Sigmoid colon (tissue), 7 donors: Measurements from ENCODE around the gene CSRP1. TPM values are rescaled to one million over a fixed set of nuclear protein-coding genes. Genes with fewer than 3 reads are reported as not detected.

Experiments
- DNase-seq: peaks from one replicate; pipeline ENCODE4 v3.0.0-alpha.2; 2019
- H3K27ac ChIP-seq, 4 donors: fragments of 200-600 bp; sonication (generic); one replicate each; pipeline ENCODE4 v1.5.1; 2016 to 2019; ENCODE audit warnings: mild to moderate bottlenecking in 1 of 4
- H3K27me3 ChIP-seq, 3 donors: fragments of 200-600 bp; sonication (generic); one replicate each; pipeline ENCODE4 v1.5.1; 2019; ENCODE audit warnings: mild to moderate bottlenecking in 1 of 3
- H3K36me3 ChIP-seq, 4 donors: fragments of 200-600 bp; sonication (generic); one replicate each; pipeline ENCODE4 v1.5.1; 2016 to 2019
- H3K4me1 ChIP-seq, 4 donors: fragments of 200-600 bp; sonication (generic); one replicate each; pipeline ENCODE4 v1.5.1; 2017 to 2019
- H3K4me3 ChIP-seq, 4 donors: fragments of 200-600 bp; sonication (generic); one replicate each; pipeline ENCODE4 v1.5.1; 2017 to 2019; ENCODE audit warnings: mild to moderate bottlenecking in 2 of 4, moderate library complexity in 1 of 4
- H3K9me3 ChIP-seq, 4 donors: fragments of 200-600 bp in 3 of 4; sonication (generic) in 3 of 4; one replicate each; pipeline versions ENCODE4 v1.5.1 to v1.6.1; 2013 to 2019
- EP300 ChIP-seq, 4 donors: sonication (generic); formaldehyde crosslinking; IDR thresholded peaks; one replicate each; pipeline ENCODE4 v1.6.1; 2017; ENCODE audit warnings: antibody characterized with exemption in 4 of 4
- POLR2A ChIP-seq, 2 donors: fragments of 450-650 bp; IDR thresholded peaks; one replicate each; pipeline ENCODE4 v1.6.1; 2016; ENCODE audit warnings: antibody characterized with exemption in 2 of 2, mild to moderate bottlenecking in 2 of 2, moderate library complexity in 2 of 2
- POLR2AphosphoS5 ChIP-seq, 4 donors: sonication (generic); formaldehyde crosslinking; IDR thresholded peaks; one replicate each; pipeline ENCODE4 v1.6.1; 2017; ENCODE audit warnings: antibody characterized with exemption in 4 of 4
- WGBS, 2 donors: extraction: QIAGEN DNeasy Blood & Tissue Kit; methylation state at CpG; one replicate each; pipeline ENCODE4 v1.1.7; 2013; 5-methylcytosine and 5-hydroxymethylcytosine counted together
- intact Hi-C: fragments of 100-400 bp; cut with DNase I; formaldehyde crosslinking; loops from one replicate; pipeline ENCODE4 v1.15.1; 2023
- polyA plus RNA-seq, 3 donors: library from polyadenylated mRNA; stranded (reverse); fragments of 200-250 nt; gene quantifications; one replicate each; pipeline ENCODE4 v1.2.3, GENCODE V29; 2013
- total RNA-seq, 4 donors: library from RNA; depleted of rRNA; stranded (reverse); fragments of >200 nt; gene quantifications; one replicate each; pipeline ENCODE4 v1.1.0, GENCODE V29; 2016
- TF ChIP-seq, protein P1 (sequence below), 4 experiments: fragments of 450-650 bp in 3 of 4; fragments of 200-600 bp in 1 of 4; IDR thresholded peaks; one replicate each; pipeline ENCODE4 v1.5.1; 2016 to 2019; ENCODE audit warnings: antibody characterized with exemption in 4 of 4, mild to moderate bottlenecking in 3 of 4, moderate library complexity in 2 of 4
- donor health status: healthy with polysubstance abuse.
- donor health status: Bipolar disorder and iron deficiency.
- donor health status: healthy.

CSRP1 gene
- total and polyA plus RNA-seq, 7 donors = 189 to 8,467 (median 4,737) TPM

GRCh38 chr1:201434266-201434665, 72.7 kb downstream of the CSRP1 start:
- H3K4me1 ChIP-seq = peaks cover 0 to 12% (median 7%) of the 10 kb centered on the region in 4 donors
- peaks cover 0 to 2% (median 0%) of the 10 kb centered on the region in 3 donors for H3K27me3 ChIP-seq
- no peak overlapping the region for H3K4me3 ChIP-seq
- WGBS, 2 donors = 73 to 95% methylated on average over 3 of the region's 3 CpGs
- H3K36me3 ChIP-seq = no peaks in the 10 kb centered on the region
- TF ChIP-seq, protein P1, sequence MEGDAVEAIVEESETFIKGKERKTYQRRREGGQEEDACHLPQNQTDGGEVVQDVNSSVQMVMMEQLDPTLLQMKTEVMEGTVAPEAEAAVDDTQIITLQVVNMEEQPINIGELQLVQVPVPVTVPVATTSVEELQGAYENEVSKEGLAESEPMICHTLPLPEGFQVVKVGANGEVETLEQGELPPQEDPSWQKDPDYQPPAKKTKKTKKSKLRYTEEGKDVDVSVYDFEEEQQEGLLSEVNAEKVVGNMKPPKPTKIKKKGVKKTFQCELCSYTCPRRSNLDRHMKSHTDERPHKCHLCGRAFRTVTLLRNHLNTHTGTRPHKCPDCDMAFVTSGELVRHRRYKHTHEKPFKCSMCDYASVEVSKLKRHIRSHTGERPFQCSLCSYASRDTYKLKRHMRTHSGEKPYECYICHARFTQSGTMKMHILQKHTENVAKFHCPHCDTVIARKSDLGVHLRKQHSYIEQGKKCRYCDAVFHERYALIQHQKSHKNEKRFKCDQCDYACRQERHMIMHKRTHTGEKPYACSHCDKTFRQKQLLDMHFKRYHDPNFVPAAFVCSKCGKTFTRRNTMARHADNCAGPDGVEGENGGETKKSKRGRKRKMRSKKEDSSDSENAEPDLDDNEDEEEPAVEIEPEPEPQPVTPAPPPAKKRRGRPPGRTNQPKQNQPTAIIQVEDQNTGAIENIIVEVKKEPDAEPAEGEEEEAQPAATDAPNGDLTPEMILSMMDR (IDR thresholded peaks at IDR 0.05) = no peak
- TF ChIP-seq EP300 (IDR thresholded peaks at IDR 0.05) (no peak), POLR2A (IDR thresholded peaks at IDR 0.05) (no peak), POLR2AphosphoS5 (IDR thresholded peaks at IDR 0.05) (no peak)
- intact Hi-C loops = loop anchor here (2.0 kb wide), 1 partner anchor 79 kb away; no protein-coding TSS in a partner anchor
- no peaks in the 10 kb centered on the region for H3K9me3 ChIP-seq
- H3K27ac ChIP-seq = no peak overlapping the region
- no peak for DNase-seq

- no peak overlapping the region for H3K27ac ChIP-seq
Observed at GRCh38 chr1:201433609-201434008, 73.3 kb downstream of the CSRP1 start.

More at GRCh38 chr1:201433609-201434008, 73.3 kb downstream of the CSRP1 start:
- intact Hi-C loops = loop anchor here (2.0 kb wide), 1 partner anchor 79 kb away; no protein-coding TSS in a partner anchor
- Histone ChIP-seq H3K36me3 (no peaks in the 10 kb centered on the region), H3K4me3 (no peak overlapping the region), H3K4me1 (peaks cover 0 to 12% (median 7%) of the 10 kb centered on the region in 4 donors), H3K9me3 (no peaks in the 10 kb centered on the region), H3K27me3 (peaks cover 0 to 2% (median 0%) of the 10 kb centered on the region in 3 donors)
- TF ChIP-seq EP300 (IDR thresholded peaks at IDR 0.05) = no peak
- no peak for TF ChIP-seq POLR2A (IDR thresholded peaks at IDR 0.05)
- 78 to 85% methylated on average over 6 of the region's 6 CpGs for WGBS, 2 donors
- DNase-seq = no peak

Other genes starting within 250 kb of the CSRP1 start
- gene PKP1, start 223.6 kb downstream of the CSRP1 start, total RNA-seq = under 1 TPM in 2 of 4 donors, not detected in 2; under 0.01 to 0.16 TPM
- under 1 TPM; under 0.01 to 0.60 (median 0.48) TPM for gene PKP1, start 223.6 kb downstream of the CSRP1 start, polyA plus RNA-seq
- gene TNNT2, start 129.4 kb downstream of the CSRP1 start, total RNA-seq = under 1 TPM in 1 of 4 donors, not detected in 3; 0.81 TPM
- gene TNNT2, start 129.4 kb downstream of the CSRP1 start, polyA plus RNA-seq = 10 to 100 TPM in 1 of 3 donors, 1 to 10 TPM in 2; 3.1 to 34.9 (median 4.8) TPM
- not detected for gene LAD1, start 107.8 kb downstream of the CSRP1 start, total RNA-seq
- gene LAD1, start 107.8 kb downstream of the CSRP1 start, polyA plus RNA-seq = 100 to 1,000 TPM in 2 of 3 donors, 10 to 100 TPM in 1; 63.7 to 151 (median 102) TPM
- gene TNNI1, start 85.4 kb downstream of the CSRP1 start, total RNA-seq = not detected
- gene TNNI1, start 85.4 kb downstream of the CSRP1 start, polyA plus RNA-seq = 1 to 10 TPM in 1 of 3 donors, under 1 TPM in 2; 0.04 to 7.8 (median 0.46) TPM
- gene PHLDA3, start 37.9 kb downstream of the CSRP1 start, total RNA-seq = 100 to 1,000 TPM in 2 of 4 donors, 10 to 100 TPM in 2; 93.4 to 135 (median 108) TPM
- gene PHLDA3, start 37.9 kb downstream of the CSRP1 start, polyA plus RNA-seq = 10 to 100 TPM in 1 of 3 donors, 1 to 10 TPM in 2; 3.2 to 20.8 (median 9.6) TPM
- gene NAV1, start 32.0 kb upstream of the CSRP1 start, total RNA-seq = 10 to 100 TPM; 17.1 to 44.9 (median 20.9) TPM
- gene NAV1, start 32.0 kb upstream of the CSRP1 start, polyA plus RNA-seq = 1 to 10 TPM; 1.8 to 8.2 (median 3.0) TPM